B cell (primary cell): Measurements from ENCODE around the gene ZCCHC24. TPM values are rescaled to one million over a fixed set of nuclear protein-coding genes. Genes with fewer than 3 reads are reported as not detected.

Source experiments
- ATAC-seq: fragments of 200-7000 bp; cut with Tn5 transposase; one replicate; pipeline ENCODE4 v1.10.0; 2021; ENCODE audit warnings: low read depth, mild to moderate bottlenecking, moderate number of reproducible peaks, moderate library complexity
- CTCF ChIA-PET: fragments of 350-600 bp; sonication (Branson Sonifier 250); formaldehyde crosslinking; loops from one replicate; lab custom pipeline; 2021; ENCODE audit warnings: antibody characterized with exemption, inconsistent platforms; lab: Charles Lee
- POLR2A ChIA-PET: fragments of 350-600 bp; sonication (Branson Sonifier 250); formaldehyde crosslinking; loops from one replicate; lab custom pipeline; 2021; ENCODE audit warnings: antibody characterized with exemption; lab: Charles Lee
- DNase-seq: peaks from one replicate; pipeline ENCODE4 v3.0.0; 2013
- H2AFZ ChIP-seq: 2 replicates; pipeline ENCODE4 v1.6.1; 2012; ENCODE audit warnings: mild to moderate bottlenecking, low read depth, low read length; ENCODE audit not compliant: insufficient read depth, poor library complexity, severe bottlenecking
- H3K27ac ChIP-seq, 2 donors: 1 replicate in 1 of 2; 2 replicates in 1 of 2; pipeline ENCODE4 v1.5.1; 2012 to 2013; ENCODE audit warnings: low read length in 2 of 2, mild to moderate bottlenecking in 2 of 2, moderate library complexity in 1 of 2
- H3K27me3 ChIP-seq, 4 experiments: fragments of 200-600 bp in 1 of 4; sonication (generic) in 1 of 4; replicated peaks in 1 of 4; 1 replicate in 2 of 4; 2 replicates in 2 of 4; pipeline versions ENCODE4 v1.6.1 to v1.7.0; 2013 to 2016; ENCODE audit warnings: low read length in 3 of 4, mild to moderate bottlenecking in 2 of 4, mixed read lengths in 1 of 4, moderate library complexity in 1 of 4; ENCODE audit not compliant: insufficient read depth in 4 of 4, control insufficient read depth in 3 of 4; ENCODE audit errors: control extremely low read depth in 1 of 4
- H3K36me3 ChIP-seq, 2 experiments: replicated peaks in 1 of 2; 1 replicate in 1 of 2; 2 replicates in 1 of 2; pipeline versions ENCODE4 v1.6.1 to v1.7.1; 2013; ENCODE audit warnings: low read length in 1 of 2; ENCODE audit not compliant: insufficient read depth in 2 of 2, control insufficient read depth in 1 of 2; ENCODE audit errors: control extremely low read depth in 1 of 2, extremely low read depth in 1 of 2
- H3K4me1 ChIP-seq, 2 donors: fragments of 200-600 bp in 1 of 2; sonication (generic) in 1 of 2; 1 replicate in 1 of 2; 2 replicates in 1 of 2; pipeline versions ENCODE4 v1.5.1 to v1.6.1; 2013 to 2017; ENCODE audit warnings: low read length in 2 of 2; ENCODE audit not compliant: control insufficient read depth in 2 of 2, insufficient read depth in 2 of 2
- H3K4me2 ChIP-seq: replicated peaks from 2 replicates; pipeline ENCODE3; 2012; ENCODE audit warnings: mild to moderate bottlenecking, low read depth, low read length; ENCODE audit not compliant: poor library complexity, severe bottlenecking
- H3K4me3 ChIP-seq, 5 experiments: fragments of 200-600 bp in 1 of 5; sonication (generic) in 1 of 5; 1 replicate in 3 of 5; 2 replicates in 2 of 5; pipeline versions ENCODE4 v1.5.1 to v1.7.0; 2011 to 2016; ENCODE audit warnings: low read length in 4 of 5, mild to moderate bottlenecking in 4 of 5, low read depth in 2 of 5, control low read depth in 1 of 5, moderate library complexity in 1 of 5; ENCODE audit not compliant: insufficient read depth in 1 of 5; ENCODE audit errors: control extremely low read depth in 1 of 5, extremely low read depth in 1 of 5
- H3K79me2 ChIP-seq: fragments of 200-600 bp; sonication (generic); one replicate; pipeline ENCODE4 v1.6.0; 2016; ENCODE audit warnings: low read length; ENCODE audit not compliant: control insufficient read depth, insufficient read depth
- H3K9ac ChIP-seq: fragments of 200-600 bp; sonication (generic); 2 replicates; pipeline ENCODE4 v1.6.1; 2017; ENCODE audit warnings: mild to moderate bottlenecking, low read length, moderate library complexity
- H3K9me3 ChIP-seq, 3 donors: one replicate each; pipeline versions ENCODE4 v1.6.1 to v1.7.1; 2013; ENCODE audit warnings: low read length in 2 of 3; ENCODE audit not compliant: control insufficient read depth in 2 of 3, insufficient read depth in 1 of 3; ENCODE audit errors: control extremely low read depth in 1 of 3
- H4K20me1 ChIP-seq: 2 replicates; pipeline ENCODE4 v1.6.0; 2012; ENCODE audit warnings: mild to moderate bottlenecking, low read length; ENCODE audit not compliant: insufficient read depth, control insufficient read depth, poor library complexity, severe bottlenecking
- H3K27ac Mint-ChIP-seq: one replicate; pipeline ENCODE4 v1.8.0; 2021; ENCODE audit warnings: mixed read lengths
- H3K27me3 Mint-ChIP-seq: one replicate; pipeline ENCODE4 v1.8.0; 2021; ENCODE audit warnings: mixed read lengths
- H3K4me1 Mint-ChIP-seq: one replicate; pipeline ENCODE4 v1.8.0; 2021; ENCODE audit warnings: mixed read lengths
- H3K4me3 Mint-ChIP-seq: one replicate; pipeline ENCODE4 v1.8.0; 2021; ENCODE audit warnings: mixed read lengths
- H3K9me3 Mint-ChIP-seq: one replicate; pipeline ENCODE4 v1.8.0; 2022; ENCODE audit warnings: mixed read lengths; ENCODE audit not compliant: insufficient read depth
- EZH2 ChIP-seq: IDR thresholded peaks from 2 replicates; pipeline ENCODE4 v1.6.1; 2012; ENCODE audit warnings: borderline replicate concordance, low read depth, mild to moderate bottlenecking, moderate library complexity, low read length; ENCODE audit not compliant: insufficient read depth, poor library complexity, severe bottlenecking
- WGBS: methylation state at CpG from one replicate; pipeline ENCODE4 v1.1.5; 2013; ENCODE audit warnings: missing lambda C conversion rate; ENCODE audit not compliant: insufficient coverage; 5-methylcytosine and 5-hydroxymethylcytosine counted together
- intact Hi-C: fragments of 100-400 bp; cut with micrococcal nuclease; formaldehyde crosslinking; loops from one replicate; pipeline ENCODE4 v1.10.0; 2022
- polyA plus RNA-seq: library from polyadenylated mRNA; depleted of rRNA; stranded (reverse); fragments of >200 nt; gene quantifications from 2 replicates; pipeline ENCODE4 v1.2.3, GENCODE V29; 2012
- total RNA-seq, 2 donors: library from RNA; stranded (reverse); fragments of 120-200 nt in 1 of 2; gene quantifications; 1 replicate in 1 of 2; 2 replicates in 1 of 2; pipeline versions ENCODE4 v1.2.3 to v1.2.4, GENCODE V29; 2013 to 2022
- TF ChIP-seq, protein P1 (sequence below): fragments of 200-600 bp; IDR thresholded peaks from one replicate; pipeline ENCODE4 v1.8.0; 2022; ENCODE audit warnings: antibody characterized with exemption, mild to moderate bottlenecking

Gene ZCCHC24
- total and polyA plus RNA-seq, 2 donors (not counting 1 experiment from before 2014, with no cell fraction given), result 0.34 to 2.3 TPM

GRCh38 chr10:79414714-79415113 lies 30.7 kb downstream of the ZCCHC24 start:
- WGBS, result 92% methylated on average over 3 of the region's 3 CpGs
- no peaks in the 10 kb centered on the region for H3K79me2 ChIP-seq
- H3K27me3 ChIP-seq, result no peaks in the 10 kb centered on the region
- Mint-ChIP-seq H3K27ac (no peak overlapping the region), H3K27me3 (no peaks in the 10 kb centered on the region), H3K4me1 (peaks cover 11% of the 10 kb centered on the region), H3K4me3 (no peak overlapping the region), H3K9me3 (no peaks in the 10 kb centered on the region)
- TF ChIP-seq EZH2, result no peak
- TF ChIP-seq, protein P1, sequence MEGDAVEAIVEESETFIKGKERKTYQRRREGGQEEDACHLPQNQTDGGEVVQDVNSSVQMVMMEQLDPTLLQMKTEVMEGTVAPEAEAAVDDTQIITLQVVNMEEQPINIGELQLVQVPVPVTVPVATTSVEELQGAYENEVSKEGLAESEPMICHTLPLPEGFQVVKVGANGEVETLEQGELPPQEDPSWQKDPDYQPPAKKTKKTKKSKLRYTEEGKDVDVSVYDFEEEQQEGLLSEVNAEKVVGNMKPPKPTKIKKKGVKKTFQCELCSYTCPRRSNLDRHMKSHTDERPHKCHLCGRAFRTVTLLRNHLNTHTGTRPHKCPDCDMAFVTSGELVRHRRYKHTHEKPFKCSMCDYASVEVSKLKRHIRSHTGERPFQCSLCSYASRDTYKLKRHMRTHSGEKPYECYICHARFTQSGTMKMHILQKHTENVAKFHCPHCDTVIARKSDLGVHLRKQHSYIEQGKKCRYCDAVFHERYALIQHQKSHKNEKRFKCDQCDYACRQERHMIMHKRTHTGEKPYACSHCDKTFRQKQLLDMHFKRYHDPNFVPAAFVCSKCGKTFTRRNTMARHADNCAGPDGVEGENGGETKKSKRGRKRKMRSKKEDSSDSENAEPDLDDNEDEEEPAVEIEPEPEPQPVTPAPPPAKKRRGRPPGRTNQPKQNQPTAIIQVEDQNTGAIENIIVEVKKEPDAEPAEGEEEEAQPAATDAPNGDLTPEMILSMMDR, result no peak
- H3K4me1 ChIP-seq, result peaks cover 0 to 4% of the 10 kb centered on the region in 2 donors
- H3K36me3 ChIP-seq, result no peaks in the 10 kb centered on the region
- POLR2A ChIA-PET, result no interaction called here
- no peak for DNase-seq
- no peak overlapping the region for H2AFZ ChIP-seq
- CTCF ChIA-PET, result interaction anchor here (2.0 kb wide), 1 partner anchor 40 kb away, joined by 8 read pairs; no protein-coding TSS in a partner anchor
- intact Hi-C loops, result no loop called here
- H3K9ac ChIP-seq, result no peak overlapping the region
- no peak overlapping the region for H3K27ac ChIP-seq
- no peak overlapping the region for H3K4me3 ChIP-seq
- no peaks in the 10 kb centered on the region for H4K20me1 ChIP-seq
- ATAC-seq, result no peak
- no peak overlapping the region for H3K4me2 ChIP-seq
- no peaks in the 10 kb centered on the region for H3K9me3 ChIP-seq

- TF ChIP-seq, protein P1, result no peak
- Histone ChIP-seq H3K4me1 (peaks cover 0 to 4% of the 10 kb centered on the region in 2 donors), H3K4me3 (no peak overlapping the region), H3K36me3 (no peaks in the 10 kb centered on the region), H4K20me1 (no peaks in the 10 kb centered on the region), H3K4me2 (no peak overlapping the region), H2AFZ (no peak overlapping the region), H3K79me2 (no peaks in the 10 kb centered on the region), H3K27ac (no peak overlapping the region), H3K27me3 (no peaks in the 10 kb centered on the region), H3K9me3 (no peaks in the 10 kb centered on the region), H3K9ac (no peak overlapping the region)
- 48% methylated on average over 9 of the region's 10 CpGs for WGBS
- Mint-ChIP-seq H3K4me1 (peaks cover 8% of the 10 kb centered on the region), H3K27ac (no peak overlapping the region), H3K4me3 (no peak overlapping the region), H3K9me3 (no peaks in the 10 kb centered on the region), H3K27me3 (no peaks in the 10 kb centered on the region)
- CTCF ChIA-PET, result no interaction called here
- DNase-seq (no peak), ATAC-seq (no peak)
- POLR2A ChIA-PET, result no interaction called here
- intact Hi-C loops, result no loop called here
Measured at GRCh38 chr10:79413196-79413595, 32.2 kb downstream of the ZCCHC24 start.
